RKO (cell line): Measurements from ENCODE around the gene GPR155.
"Not testable (repeated sequence)": the region's sequence is repeated elsewhere in the genome, so short reads cannot be mapped to it uniquely, and the experiment has no call there.

Experiments
- DNase-seq: peaks from one replicate; pipeline ENCODE4 v3.0.0-alpha.2; 2016; ENCODE audit warnings: low spot score

GPR155 gene

GRCh38 chr2:174439323-174439722, 47.5 kb downstream of the GPR155 start:
- DNase-seq, result no peak

GRCh38 chr2:174438146-174438886, 48.5 kb downstream of the GPR155 start:
- no peak for DNase-seq

GRCh38 chr2:174436351-174436750, 50.5 kb downstream of the GPR155 start:
- DNase-seq, result no peak

- DNase-seq, result no peak
Measured at GRCh38 chr2:174431902-174432301, 54.9 kb downstream of the GPR155 start.

- no peak for DNase-seq
Measured at GRCh38 chr2:174430066-174430465, 56.8 kb downstream of the GPR155 start.

- no peak for DNase-seq
Measured at GRCh38 chr2:174428214-174428613, 58.6 kb downstream of the GPR155 start.

GRCh38 chr2:174412256-174412655, 74.6 kb downstream of the GPR155 start:
- no peak for DNase-seq

GRCh38 chr2:174410039-174410438, 76.8 kb downstream of the GPR155 start:
- DNase-seq, result not testable (repeated sequence)

- no peak for DNase-seq
Measured at GRCh38 chr2:174403628-174404027, 83.2 kb downstream of the GPR155 start.

- no peak for DNase-seq
Measured at GRCh38 chr2:174400853-174401252, 86.0 kb downstream of the GPR155 start.

GRCh38 chr2:174399171-174399570, 87.7 kb downstream of the GPR155 start:
- DNase-seq, result no peak

GRCh38 chr2:174397773-174398172, 89.1 kb downstream of the GPR155 start:
- DNase-seq, result no peak

GRCh38 chr2:174395969-174396630, 90.7 kb downstream of the GPR155 start:
- DNase-seq, result peak; percentile 45

GRCh38 chr2:174395284-174395968, 91.4 kb downstream of the GPR155 start, which contains the start of gene SCRN3:
TSS of gene SCRN3 (plus strand) at chr2:174395730. CDS start at chr2:174398284, 2,554 bp downstream.
- DNase-seq, result peak; percentile 85

- no peak for DNase-seq
Measured at GRCh38 chr2:174392706-174393105, 94.1 kb downstream of the GPR155 start.

GRCh38 chr2:174390303-174390702, 96.5 kb downstream of the GPR155 start:
- not testable (repeated sequence) for DNase-seq

GRCh38 chr2:174389542-174389941, 97.3 kb downstream of the GPR155 start:
- DNase-seq, result no peak

GRCh38 chr2:174388706-174389105, 98.1 kb downstream of the GPR155 start:
- DNase-seq, result not testable (repeated sequence)

- DNase-seq, result no peak
Measured at GRCh38 chr2:174385201-174385600, 101.6 kb downstream of the GPR155 start.

GRCh38 chr2:174383796-174384195, 103.0 kb downstream of the GPR155 start:
- no peak for DNase-seq
